Breast epithelium (tissue), 4 donors: ENCODE measurements around the gene HLA-DRA. TPM values are rescaled to one million over a fixed set of nuclear protein-coding genes. Genes with fewer than 3 reads are reported as not detected.

Experiments used
- DNase-seq, 2 donors: peaks; one replicate each; pipeline ENCODE4 v3.0.0-alpha.2; 2019; ENCODE audit warnings: low spot score in 2 of 2
- H3K27ac ChIP-seq, 2 donors: fragments of 200-600 bp; sonication (generic) in 1 of 2; one replicate each; pipeline ENCODE4 v1.5.1; 2016 to 2019; ENCODE audit warnings: mild to moderate bottlenecking in 1 of 2
- H3K27me3 ChIP-seq, 2 donors: fragments of 200-600 bp; sonication (generic) in 1 of 2; one replicate each; pipeline versions ENCODE4 v1.5.1 to v1.6.0; 2017 to 2019; ENCODE audit warnings: control low read depth in 1 of 2, mild to moderate bottlenecking in 1 of 2
- H3K36me3 ChIP-seq: fragments of 200-600 bp; one replicate; pipeline ENCODE4 v1.5.1; 2019
- H3K4me1 ChIP-seq, 2 donors: fragments of 200-600 bp; sonication (generic); one replicate each; pipeline ENCODE4 v1.5.1; 2016 to 2019; ENCODE audit warnings: control low read depth in 1 of 2
- H3K4me3 ChIP-seq, 3 donors: fragments of 200-600 bp; sonication (generic); 1 replicate in 2 of 3; 2 replicates in 1 of 3; pipeline ENCODE4 v1.5.1; 2016 to 2019; ENCODE audit warnings: mild to moderate bottlenecking in 3 of 3, moderate library complexity in 2 of 3
- H3K9me3 ChIP-seq, 2 donors: fragments of 200-600 bp; sonication (generic) in 1 of 2; one replicate each; pipeline ENCODE4 v1.5.1; 2016 to 2019; ENCODE audit warnings: control low read depth in 1 of 2
- POLR2A ChIP-seq: fragments of 450-650 bp; IDR thresholded peaks from one replicate; pipeline ENCODE4 v1.6.1; 2016; ENCODE audit warnings: antibody characterized with exemption, mild to moderate bottlenecking, moderate library complexity
- POLR2AphosphoS5 ChIP-seq, 3 donors: sonication (generic); formaldehyde crosslinking; IDR thresholded peaks; one replicate each; pipeline ENCODE4 v1.6.1; 2017; ENCODE audit warnings: antibody characterized with exemption in 3 of 3
- intact Hi-C: fragments of 100-400 bp; cut with DNase I; formaldehyde crosslinking; loops from one replicate; pipeline ENCODE4 v1.15.1; 2023; ENCODE audit warnings: low total_unique reads
- total RNA-seq, 3 donors: library from RNA; depleted of rRNA; stranded (reverse); fragments of >200 nt; gene quantifications; one replicate each; pipeline ENCODE4 v1.1.0, GENCODE V29; 2016
- TF ChIP-seq, protein P1 (sequence below), 3 donors: fragments of 450-650 bp; IDR thresholded peaks; one replicate each; pipeline ENCODE4 v1.5.1; 2016 to 2017; ENCODE audit warnings: antibody characterized with exemption in 3 of 3, mild to moderate bottlenecking in 3 of 3, moderate library complexity in 3 of 3

The HLA-DRA gene
- total RNA-seq, 3 donors from 2014 or later: 237 to 259 (median 238) TPM

DNA sequence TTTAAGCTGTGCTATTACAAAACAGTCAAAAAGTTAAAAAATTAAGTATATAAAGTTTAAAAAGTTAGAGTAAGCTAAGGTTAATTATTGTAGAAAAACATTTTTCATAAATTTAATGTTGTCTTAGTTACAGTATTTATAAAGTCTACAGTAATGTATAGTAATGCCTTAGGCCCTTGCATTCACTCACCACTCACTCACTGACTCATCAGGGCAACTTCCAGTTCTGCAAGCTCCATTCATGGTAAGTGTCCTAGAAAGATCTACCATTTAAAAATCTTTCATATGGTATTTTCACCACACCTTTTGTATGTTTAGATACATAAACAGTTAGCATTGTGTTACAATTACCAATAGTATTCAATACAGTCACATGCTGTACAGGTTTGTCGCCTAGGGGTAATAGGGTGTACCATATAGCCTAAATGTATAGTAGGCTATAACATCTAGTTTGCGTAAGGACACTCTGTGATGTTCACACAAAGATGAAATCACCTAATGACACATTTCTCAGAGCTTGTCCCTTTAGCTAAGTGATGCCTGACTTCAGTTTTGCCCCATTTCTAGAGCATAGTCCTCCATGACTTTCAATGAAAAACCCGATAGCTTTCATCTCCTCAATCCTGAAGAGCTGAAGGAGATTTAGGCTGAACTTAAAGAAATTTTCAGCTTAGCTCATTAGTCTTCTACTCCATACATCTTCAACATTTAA, 14.9 kb upstream of the HLA-DRA start:
- intact Hi-C loops: no loop called here
- peaks cover 0 to 5% of the 10 kb centered on the region in 2 donors for H3K27me3 ChIP-seq
- DNase-seq: no peak

DNA sequence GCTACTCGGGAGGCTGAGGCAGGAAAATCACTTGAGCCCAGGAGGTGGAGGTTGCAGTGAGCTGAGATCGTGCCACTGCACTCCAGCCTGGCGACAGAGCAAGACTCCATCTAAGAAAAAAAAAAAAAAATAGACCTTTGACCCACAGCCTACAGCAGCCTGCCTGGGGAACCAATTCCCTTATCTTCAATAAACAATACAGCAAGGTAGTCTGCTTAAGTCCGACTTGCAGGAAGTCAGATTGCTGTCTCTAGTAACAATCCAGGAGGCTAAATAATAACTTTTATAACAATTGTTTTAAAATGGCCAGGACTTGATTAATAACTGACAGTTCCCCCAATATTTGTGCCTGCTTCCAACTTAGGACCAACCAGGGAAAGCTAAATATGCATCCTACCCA, 13.3 kb upstream of the HLA-DRA start:
- Histone ChIP-seq H3K4me1 (no peaks in the 10 kb centered on the region), H3K9me3 (no peaks in the 10 kb centered on the region), H3K27ac (no peak overlapping the region), H3K27me3 (peaks cover 0 to 3% of the 10 kb centered on the region in 2 donors), H3K36me3 (no peaks in the 10 kb centered on the region), H3K4me3 (no peak overlapping the region)
- intact Hi-C loops: no loop called here
- DNase-seq: no peak
- TF ChIP-seq, protein P1, sequence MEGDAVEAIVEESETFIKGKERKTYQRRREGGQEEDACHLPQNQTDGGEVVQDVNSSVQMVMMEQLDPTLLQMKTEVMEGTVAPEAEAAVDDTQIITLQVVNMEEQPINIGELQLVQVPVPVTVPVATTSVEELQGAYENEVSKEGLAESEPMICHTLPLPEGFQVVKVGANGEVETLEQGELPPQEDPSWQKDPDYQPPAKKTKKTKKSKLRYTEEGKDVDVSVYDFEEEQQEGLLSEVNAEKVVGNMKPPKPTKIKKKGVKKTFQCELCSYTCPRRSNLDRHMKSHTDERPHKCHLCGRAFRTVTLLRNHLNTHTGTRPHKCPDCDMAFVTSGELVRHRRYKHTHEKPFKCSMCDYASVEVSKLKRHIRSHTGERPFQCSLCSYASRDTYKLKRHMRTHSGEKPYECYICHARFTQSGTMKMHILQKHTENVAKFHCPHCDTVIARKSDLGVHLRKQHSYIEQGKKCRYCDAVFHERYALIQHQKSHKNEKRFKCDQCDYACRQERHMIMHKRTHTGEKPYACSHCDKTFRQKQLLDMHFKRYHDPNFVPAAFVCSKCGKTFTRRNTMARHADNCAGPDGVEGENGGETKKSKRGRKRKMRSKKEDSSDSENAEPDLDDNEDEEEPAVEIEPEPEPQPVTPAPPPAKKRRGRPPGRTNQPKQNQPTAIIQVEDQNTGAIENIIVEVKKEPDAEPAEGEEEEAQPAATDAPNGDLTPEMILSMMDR (IDR thresholded peaks at IDR 0.05): no peak
- TF ChIP-seq POLR2AphosphoS5 (IDR thresholded peaks at IDR 0.05): no peak
- TF ChIP-seq POLR2A: no peak

More for the DNA sequence above, 14.9 kb upstream of the HLA-DRA start:
- no peaks in the 10 kb centered on the region for H3K4me1 ChIP-seq
- no peaks in the 10 kb centered on the region for H3K9me3 ChIP-seq
- TF ChIP-seq, protein P1 (IDR thresholded peaks at IDR 0.05): no peak
- TF ChIP-seq POLR2AphosphoS5 (IDR thresholded peaks at IDR 0.05) (no peak), POLR2A (no peak)
- no peak overlapping the region for H3K27ac ChIP-seq
- H3K36me3 ChIP-seq: no peaks in the 10 kb centered on the region
- no peak overlapping the region for H3K4me3 ChIP-seq

DNA sequence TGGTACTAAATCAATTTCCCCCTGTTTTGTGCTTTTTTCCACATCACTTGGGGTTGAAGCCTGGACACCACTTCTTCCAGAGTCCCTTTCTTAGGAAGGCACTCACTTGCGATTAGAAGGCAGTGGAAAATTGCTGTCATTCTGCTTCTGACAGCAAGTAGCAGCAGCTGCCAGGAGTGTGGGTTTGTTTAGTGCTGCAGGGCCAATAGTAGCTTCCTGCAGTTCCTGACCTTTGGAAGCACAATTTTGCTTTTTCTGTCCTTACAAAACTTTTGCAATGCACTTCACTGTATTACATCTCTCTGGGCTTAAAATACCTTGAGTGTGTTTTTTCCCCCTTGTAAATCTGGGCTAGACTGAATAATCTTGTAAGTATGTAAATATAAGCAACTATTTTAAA, 12.5 kb upstream of the HLA-DRA start:
- Histone ChIP-seq H3K27ac (no peak overlapping the region), H3K9me3 (no peaks in the 10 kb centered on the region), H3K4me3 (no peak overlapping the region), H3K4me1 (no peaks in the 10 kb centered on the region), H3K27me3 (no peaks in the 10 kb centered on the region), H3K36me3 (no peaks in the 10 kb centered on the region)
- no peak for DNase-seq
- TF ChIP-seq POLR2A: no peak
- TF ChIP-seq, protein P1 (IDR thresholded peaks at IDR 0.05): no peak
- no peak for TF ChIP-seq POLR2AphosphoS5 (IDR thresholded peaks at IDR 0.05)
- intact Hi-C loops: no loop called here

DNA sequence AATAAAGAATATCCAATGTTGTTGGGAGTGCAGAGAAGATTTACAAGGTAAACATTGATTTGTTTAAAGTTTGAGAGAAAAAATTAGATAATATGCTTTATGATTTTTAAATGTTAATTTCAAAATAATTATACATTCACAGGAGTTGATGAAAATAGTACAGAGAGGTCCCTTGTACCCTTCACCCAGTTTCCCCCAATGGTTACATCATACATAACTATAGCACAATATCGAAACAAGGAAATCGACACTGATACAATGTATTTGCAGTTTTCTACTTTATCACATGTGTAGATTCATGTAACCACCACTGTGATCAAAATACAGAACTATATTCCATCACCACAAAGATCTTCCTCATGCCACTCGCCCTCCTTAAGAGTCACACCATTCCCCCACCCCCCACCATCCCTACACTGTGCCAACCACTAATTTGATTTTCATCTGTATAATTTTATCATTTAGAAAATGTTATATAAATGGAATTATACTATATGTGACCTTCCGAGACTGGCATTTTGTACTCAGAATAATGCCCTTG, 11.7 kb upstream of the HLA-DRA start:
- DNase-seq: no peak
- Histone ChIP-seq H3K4me3 (no peak overlapping the region), H3K9me3 (no peaks in the 10 kb centered on the region), H3K4me1 (no peaks in the 10 kb centered on the region), H3K27ac (no peak overlapping the region), H3K36me3 (no peaks in the 10 kb centered on the region), H3K27me3 (no peaks in the 10 kb centered on the region)
- TF ChIP-seq POLR2AphosphoS5 (IDR thresholded peaks at IDR 0.05): no peak
- TF ChIP-seq, protein P1 (IDR thresholded peaks at IDR 0.05): no peak
- no peak for TF ChIP-seq POLR2A
- intact Hi-C loops: no loop called here

DNA sequence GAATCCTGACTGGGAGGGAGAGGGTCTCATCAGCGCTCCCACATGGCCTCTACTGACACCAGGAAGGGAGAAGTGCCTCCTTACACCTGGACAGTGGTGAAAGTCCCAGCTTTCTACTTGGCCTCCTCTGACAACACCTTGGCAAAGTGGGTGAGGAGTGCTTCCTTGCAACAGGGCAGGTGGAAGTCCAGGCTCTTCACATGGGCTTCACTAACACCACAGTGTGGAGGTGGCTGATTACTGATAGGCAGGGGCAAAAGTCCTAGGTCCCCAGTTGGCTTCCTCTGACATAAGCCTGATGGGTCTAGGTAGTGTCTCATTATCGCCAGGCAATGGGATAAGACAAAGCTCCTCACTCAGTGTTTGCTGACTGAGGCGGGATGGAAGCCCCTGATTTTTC, 9.5 kb upstream of the HLA-DRA start:
- Histone ChIP-seq H3K4me1 (no peaks in the 10 kb centered on the region), H3K27ac (no peak overlapping the region), H3K9me3 (no peaks in the 10 kb centered on the region), H3K27me3 (no peaks in the 10 kb centered on the region), H3K4me3 (no peak overlapping the region), H3K36me3 (no peaks in the 10 kb centered on the region)
- DNase-seq: no peak
- intact Hi-C loops: no loop called here
- TF ChIP-seq, protein P1 (IDR thresholded peaks at IDR 0.05): no peak
- no peak for TF ChIP-seq POLR2A
- TF ChIP-seq POLR2AphosphoS5 (IDR thresholded peaks at IDR 0.05): no peak
